Measurements from ENCODE around the gene DNMT3L.
"Not testable (repeated sequence)": the region's sequence is repeated elsewhere in the genome, so short reads cannot be mapped to it uniquely, and the experiment has no call there.

DNA sequence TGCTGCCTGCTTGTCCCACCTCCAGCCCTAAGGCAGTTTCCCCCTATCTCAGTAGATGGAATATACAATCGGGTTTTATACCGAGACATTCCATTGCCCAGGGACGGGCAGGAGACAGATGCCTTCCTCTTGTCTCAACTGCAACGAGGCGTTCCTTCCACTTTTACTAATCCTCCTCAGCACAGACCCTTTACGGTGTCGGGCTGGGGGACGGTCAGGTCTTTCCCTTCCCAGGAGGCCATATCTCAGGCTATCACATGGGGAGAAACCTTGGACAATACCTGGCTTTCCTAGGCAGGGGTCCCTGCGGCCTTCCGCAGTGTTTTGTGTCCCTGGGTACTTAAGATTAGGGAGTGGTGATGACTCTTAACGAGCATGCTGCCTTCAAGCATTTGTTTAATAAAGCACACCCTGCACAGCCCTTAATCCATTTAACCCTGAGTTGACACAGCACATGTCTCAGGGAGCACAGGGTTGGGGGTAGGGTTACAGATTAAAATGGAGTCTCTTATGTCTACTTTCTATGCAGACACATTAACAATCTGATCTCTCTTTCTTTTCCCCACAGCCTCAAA lies 21.6 kb upstream of the DNMT3L start:
- TF ChIP-seq, protein P1, sequence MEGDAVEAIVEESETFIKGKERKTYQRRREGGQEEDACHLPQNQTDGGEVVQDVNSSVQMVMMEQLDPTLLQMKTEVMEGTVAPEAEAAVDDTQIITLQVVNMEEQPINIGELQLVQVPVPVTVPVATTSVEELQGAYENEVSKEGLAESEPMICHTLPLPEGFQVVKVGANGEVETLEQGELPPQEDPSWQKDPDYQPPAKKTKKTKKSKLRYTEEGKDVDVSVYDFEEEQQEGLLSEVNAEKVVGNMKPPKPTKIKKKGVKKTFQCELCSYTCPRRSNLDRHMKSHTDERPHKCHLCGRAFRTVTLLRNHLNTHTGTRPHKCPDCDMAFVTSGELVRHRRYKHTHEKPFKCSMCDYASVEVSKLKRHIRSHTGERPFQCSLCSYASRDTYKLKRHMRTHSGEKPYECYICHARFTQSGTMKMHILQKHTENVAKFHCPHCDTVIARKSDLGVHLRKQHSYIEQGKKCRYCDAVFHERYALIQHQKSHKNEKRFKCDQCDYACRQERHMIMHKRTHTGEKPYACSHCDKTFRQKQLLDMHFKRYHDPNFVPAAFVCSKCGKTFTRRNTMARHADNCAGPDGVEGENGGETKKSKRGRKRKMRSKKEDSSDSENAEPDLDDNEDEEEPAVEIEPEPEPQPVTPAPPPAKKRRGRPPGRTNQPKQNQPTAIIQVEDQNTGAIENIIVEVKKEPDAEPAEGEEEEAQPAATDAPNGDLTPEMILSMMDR (conservative IDR thresholded peaks at IDR 0.05), result not testable (repeated sequence)
- TF ChIP-seq ZFX (IDR thresholded peaks at IDR 0.05), result not testable (repeated sequence)

All from C4-2B (cell line).